Loucy (cell line): ENCODE results near the gene TSPAN33.

Experiments
- H2AFZ ChIP-seq: fragments of 200-600 bp; sonication (generic); 2 replicates; pipeline ENCODE4 v1.6.0; 2016; ENCODE audit warnings: antibody characterized with exemption, mild to moderate bottlenecking, low read length, moderate library complexity
- H3F3A ChIP-seq: fragments of 200-600 bp; 2 replicates; pipeline ENCODE4 v1.6.0; 2016; ENCODE audit warnings: antibody characterized with exemption, low read depth, mild to moderate bottlenecking
- H3K27me3 ChIP-seq: fragments of 200-600 bp; sonication (generic); 2 replicates; pipeline ENCODE4 v1.6.1; 2014; ENCODE audit warnings: low read length, mild to moderate bottlenecking; ENCODE audit not compliant: insufficient read depth, poor library complexity, severe bottlenecking
- H3K36me3 ChIP-seq: fragments of 200-600 bp; sonication (generic); 2 replicates; pipeline ENCODE4 v1.6.1; 2016; ENCODE audit warnings: low read length; ENCODE audit not compliant: insufficient read depth
- H3K4me1 ChIP-seq: fragments of 200-600 bp; sonication (generic); 2 replicates; pipeline ENCODE4 v1.5.1; 2014; ENCODE audit warnings: low read length, mild to moderate bottlenecking; ENCODE audit not compliant: insufficient read depth, poor library complexity, severe bottlenecking
- H3K4me2 ChIP-seq: fragments of 200-600 bp; sonication (generic); 2 replicates; pipeline ENCODE4 v1.6.0; 2014; ENCODE audit warnings: antibody characterized with exemption, low read length, low read depth, mild to moderate bottlenecking; ENCODE audit not compliant: poor library complexity, severe bottlenecking
- H3K4me3 ChIP-seq: fragments of 200-600 bp; sonication (generic); 2 replicates; pipeline ENCODE4 v1.5.1; 2014; ENCODE audit warnings: low read length, mild to moderate bottlenecking, mixed read lengths; ENCODE audit not compliant: poor library complexity, severe bottlenecking
- H3K79me2 ChIP-seq: fragments of 200-600 bp; sonication (generic); 2 replicates; pipeline ENCODE4 v1.6.1; 2014; ENCODE audit warnings: low read length; ENCODE audit not compliant: insufficient read depth
- H3K9ac ChIP-seq: fragments of 200-600 bp; sonication (generic); 2 replicates; pipeline ENCODE4 v1.6.0; 2014; ENCODE audit warnings: mild to moderate bottlenecking, low read depth, low read length, moderate library complexity; ENCODE audit not compliant: poor library complexity, severe bottlenecking
- H3K9me2 ChIP-seq: fragments of 200-600 bp; sonication (generic); replicated peaks from 2 replicates; pipeline ENCODE4 v1.6.1; 2016; ENCODE audit warnings: low read depth, low read length, mixed read lengths
- H3K9me3 ChIP-seq: fragments of 200-600 bp; sonication (generic); 2 replicates; pipeline ENCODE4 v1.6.1; 2014; ENCODE audit warnings: mild to moderate bottlenecking, antibody characterized with exemption, low read length, low read depth; ENCODE audit not compliant: insufficient read depth
- H4K20me1 ChIP-seq: fragments of 200-600 bp; sonication (generic); 2 replicates; pipeline ENCODE4 v1.6.0; 2014; ENCODE audit warnings: antibody characterized with exemption, low read length, mild to moderate bottlenecking; ENCODE audit not compliant: insufficient read depth, poor library complexity, severe bottlenecking
- CTCF ChIP-seq: fragments of 200-600 bp; sonication (generic); conservative IDR thresholded peaks from 2 replicates; pipeline ENCODE4 v1.5.1; 2014; ENCODE audit warnings: mild to moderate bottlenecking, antibody characterized with exemption, low read length
- EZH2phosphoT487 ChIP-seq: fragments of 200-600 bp; IDR thresholded peaks from 2 replicates; pipeline ENCODE4 v1.6.1; 2018; ENCODE audit warnings: antibody characterized with exemption, mild to moderate bottlenecking, moderate library complexity, borderline replicate concordance

TSPAN33 gene

GRCh38 chr7:129126314-129126713 lies 18.2 kb upstream of the TSPAN33 start:
- TF ChIP-seq EZH2phosphoT487 (no peak), CTCF (no peak)
- H3F3A ChIP-seq = no peaks in the 10 kb centered on the region
- no peak overlapping the region for H2AFZ ChIP-seq
- no peak overlapping the region for H3K9ac ChIP-seq
- H3K9me2 ChIP-seq = no peaks in the 10 kb centered on the region
- H4K20me1 ChIP-seq = no peaks in the 10 kb centered on the region
- H3K4me3 ChIP-seq = no peak overlapping the region
- no peaks in the 10 kb centered on the region; the same call in 1 of the 2 replicates for H3K9me3 ChIP-seq
- H3K4me1 ChIP-seq = no peaks in the 10 kb centered on the region
- no peaks in the 10 kb centered on the region for H3K36me3 ChIP-seq
- H3K79me2 ChIP-seq = no peaks in the 10 kb centered on the region
- no peak overlapping the region for H3K4me2 ChIP-seq
- no peaks in the 10 kb centered on the region for H3K27me3 ChIP-seq

- Histone ChIP-seq H3K9me2 (no peaks in the 10 kb centered on the region), H3K36me3 (no peaks in the 10 kb centered on the region), H3K4me3 (no peak overlapping the region), H3K4me2 (no peak overlapping the region), H3F3A (no peaks in the 10 kb centered on the region), H2AFZ (no peak overlapping the region), H3K9ac (no peak overlapping the region), H4K20me1 (no peaks in the 10 kb centered on the region), H3K9me3 (no peaks in the 10 kb centered on the region), H3K27me3 (no peaks in the 10 kb centered on the region), H3K79me2 (no peaks in the 10 kb centered on the region), H3K4me1 (no peaks in the 10 kb centered on the region)
- no peak for TF ChIP-seq EZH2phosphoT487
- no peak for TF ChIP-seq CTCF
Observed at GRCh38 chr7:129127154-129127553, 17.4 kb upstream of the TSPAN33 start.

- H3K9ac ChIP-seq = no peak overlapping the region
- no peaks in the 10 kb centered on the region for H3K27me3 ChIP-seq
- no peaks in the 10 kb centered on the region for H3K9me2 ChIP-seq
- H3K4me1 ChIP-seq = no peaks in the 10 kb centered on the region
- no peak overlapping the region for H3K4me2 ChIP-seq
- no peak overlapping the region for H3K4me3 ChIP-seq
- TF ChIP-seq CTCF (no peak), EZH2phosphoT487 (no peak)
- H3K79me2 ChIP-seq = no peaks in the 10 kb centered on the region
- no peaks in the 10 kb centered on the region for H3F3A ChIP-seq
- no peaks in the 10 kb centered on the region for H4K20me1 ChIP-seq
- no peaks in the 10 kb centered on the region for H3K9me3 ChIP-seq
- no peaks in the 10 kb centered on the region for H3K36me3 ChIP-seq
- no peak overlapping the region for H2AFZ ChIP-seq
Observed at GRCh38 chr7:129127601-129128000, 16.9 kb upstream of the TSPAN33 start.
